Fibroblast of pulmonary artery (primary cell): ENCODE results near the gene BEST1.

Experiments used
- DNase-seq: peaks from one replicate; pipeline ENCODE4 v3.0.0-alpha.2; 2010; ENCODE audit warnings: low read depth
- H3K4me3 ChIP-seq: replicated peaks from 2 replicates; pipeline ENCODE4 v1.5.1; 2011; ENCODE audit warnings: low read depth, mild to moderate bottlenecking, control low read depth, low read length, moderate library complexity
- TF ChIP-seq, protein P1 (sequence below): IDR thresholded peaks from 2 replicates; pipeline ENCODE4 v1.5.1; 2011; ENCODE audit warnings: mild to moderate bottlenecking, control low read depth, low read length, inconsistent platforms; ENCODE audit errors: missing control alignments

The BEST1 gene

DNA sequence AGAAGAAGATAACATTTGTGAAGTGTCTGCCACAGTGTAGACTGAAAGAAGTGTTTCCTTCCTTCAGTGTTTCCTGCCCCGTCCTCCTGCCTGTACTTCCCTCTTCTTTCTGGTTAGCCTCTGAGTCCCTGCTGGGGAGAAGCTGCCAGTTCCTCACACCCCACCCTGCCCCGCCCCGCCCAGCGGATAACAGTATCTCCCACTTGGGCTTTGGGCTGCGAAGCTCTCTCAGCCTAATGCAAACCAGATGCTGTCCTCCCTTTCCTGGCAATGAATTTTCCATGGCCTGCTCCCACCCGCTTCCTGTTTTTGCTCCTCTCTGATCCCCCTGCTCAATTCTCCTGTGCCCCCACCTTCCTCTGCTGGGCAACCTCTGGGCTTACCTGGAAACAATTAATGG lies 27.6 kb upstream of the BEST1 start:
- H3K4me3 ChIP-seq = no peak overlapping the region
- TF ChIP-seq, protein P1, sequence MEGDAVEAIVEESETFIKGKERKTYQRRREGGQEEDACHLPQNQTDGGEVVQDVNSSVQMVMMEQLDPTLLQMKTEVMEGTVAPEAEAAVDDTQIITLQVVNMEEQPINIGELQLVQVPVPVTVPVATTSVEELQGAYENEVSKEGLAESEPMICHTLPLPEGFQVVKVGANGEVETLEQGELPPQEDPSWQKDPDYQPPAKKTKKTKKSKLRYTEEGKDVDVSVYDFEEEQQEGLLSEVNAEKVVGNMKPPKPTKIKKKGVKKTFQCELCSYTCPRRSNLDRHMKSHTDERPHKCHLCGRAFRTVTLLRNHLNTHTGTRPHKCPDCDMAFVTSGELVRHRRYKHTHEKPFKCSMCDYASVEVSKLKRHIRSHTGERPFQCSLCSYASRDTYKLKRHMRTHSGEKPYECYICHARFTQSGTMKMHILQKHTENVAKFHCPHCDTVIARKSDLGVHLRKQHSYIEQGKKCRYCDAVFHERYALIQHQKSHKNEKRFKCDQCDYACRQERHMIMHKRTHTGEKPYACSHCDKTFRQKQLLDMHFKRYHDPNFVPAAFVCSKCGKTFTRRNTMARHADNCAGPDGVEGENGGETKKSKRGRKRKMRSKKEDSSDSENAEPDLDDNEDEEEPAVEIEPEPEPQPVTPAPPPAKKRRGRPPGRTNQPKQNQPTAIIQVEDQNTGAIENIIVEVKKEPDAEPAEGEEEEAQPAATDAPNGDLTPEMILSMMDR = no peak
- DNase-seq = peak; percentile 85

DNA sequence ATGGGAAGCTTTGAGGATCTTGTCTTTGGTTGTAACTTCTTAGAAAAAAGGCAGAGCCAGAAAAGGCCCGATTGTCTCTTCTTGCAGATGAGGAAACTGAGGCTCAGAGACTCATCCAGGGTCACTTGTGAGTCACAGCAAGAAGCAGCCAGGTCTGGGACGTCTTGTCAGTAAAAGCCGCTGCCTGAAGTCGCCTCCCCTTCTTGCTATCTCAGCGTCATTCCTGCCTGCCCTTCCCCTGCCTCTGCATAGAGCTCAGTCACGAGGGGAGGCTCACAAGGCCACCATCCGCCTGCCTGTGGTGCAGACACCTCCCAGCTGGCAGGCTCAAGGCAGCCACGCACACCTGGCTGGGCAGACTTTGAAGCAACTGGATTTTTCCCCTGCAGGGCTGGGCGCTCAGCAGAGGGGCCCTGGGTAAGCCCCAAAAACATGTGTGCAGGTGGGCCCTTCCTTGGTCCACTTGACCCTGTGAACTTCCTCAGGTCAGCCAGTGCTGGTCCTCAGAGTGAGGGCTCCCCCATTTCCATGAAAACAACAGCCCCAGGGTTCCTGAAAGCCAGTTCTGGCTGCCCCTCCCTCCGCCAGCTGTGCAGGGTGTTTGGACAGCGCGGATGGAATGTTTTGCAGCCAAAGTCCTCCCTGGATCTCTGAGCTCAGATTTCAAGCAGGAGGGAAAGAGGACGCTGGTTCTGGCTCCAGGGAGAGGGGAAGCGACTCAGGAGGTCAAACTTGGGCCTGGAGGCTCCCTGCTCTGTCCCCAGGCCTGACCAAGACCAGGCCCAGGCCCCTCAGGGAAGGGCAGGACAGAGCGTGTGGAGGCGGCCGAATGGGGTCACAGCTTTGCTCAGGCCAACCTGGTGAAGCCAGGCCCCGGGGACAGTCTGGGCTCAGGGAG lies 26.7 kb upstream of the BEST1 start:
- no peak overlapping the region for H3K4me3 ChIP-seq
- peak; percentile 84 for DNase-seq
- TF ChIP-seq, protein P1 = no peak

DNA sequence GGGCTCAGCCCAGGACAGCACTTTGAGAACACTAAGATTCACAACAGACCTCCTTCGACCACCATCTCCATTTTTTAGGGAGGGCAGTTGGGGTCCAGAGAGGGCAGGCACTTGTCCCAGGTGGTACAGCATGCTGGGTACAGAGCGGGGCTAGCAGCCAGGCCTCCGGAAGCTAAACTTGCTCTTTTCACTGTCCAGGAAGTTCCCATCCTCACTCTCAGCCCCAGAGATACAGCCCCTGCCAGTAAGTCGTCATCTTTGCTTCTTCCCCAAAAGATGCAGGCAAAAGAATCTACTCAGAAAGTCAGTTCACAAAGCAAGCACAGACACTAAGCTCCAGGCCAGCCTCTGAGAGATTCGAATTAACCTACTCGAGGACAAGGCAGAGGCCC lies 26.1 kb upstream of the BEST1 start:
- no peak for DNase-seq
- H3K4me3 ChIP-seq = no peak overlapping the region
- TF ChIP-seq, protein P1 = no peak

DNA sequence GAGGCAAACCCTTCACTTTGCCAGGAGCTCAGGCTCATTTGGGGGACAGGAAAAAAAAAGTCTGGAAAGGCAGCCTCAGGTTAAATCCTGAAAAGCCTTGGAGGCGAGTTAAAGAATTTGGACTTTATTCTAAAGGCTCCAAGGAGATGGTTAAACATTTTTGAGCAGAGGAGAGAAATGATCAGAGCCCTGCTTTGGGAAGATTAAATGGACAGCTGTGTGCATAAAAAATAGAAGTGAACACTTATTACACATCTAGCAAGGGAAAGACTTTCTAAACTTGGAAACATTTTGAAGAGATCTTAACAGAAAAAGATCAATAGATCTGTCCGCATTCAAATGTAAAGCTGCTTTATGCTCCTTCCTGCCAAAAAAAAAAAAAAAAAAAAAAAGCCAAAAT lies 24.4 kb upstream of the BEST1 start:
- H3K4me3 ChIP-seq = no peak overlapping the region
- DNase-seq = no peak
- TF ChIP-seq, protein P1 = no peak

GRCh38 chr11:61926235-61926634 lies 23.9 kb upstream of the BEST1 start:
- TF ChIP-seq, protein P1 = no peak
- no peak for DNase-seq
- no peak overlapping the region for H3K4me3 ChIP-seq

GRCh38 chr11:61927501-61927900 lies 22.6 kb upstream of the BEST1 start:
- TF ChIP-seq, protein P1 = no peak
- DNase-seq = no peak
- H3K4me3 ChIP-seq = no peak overlapping the region

DNA sequence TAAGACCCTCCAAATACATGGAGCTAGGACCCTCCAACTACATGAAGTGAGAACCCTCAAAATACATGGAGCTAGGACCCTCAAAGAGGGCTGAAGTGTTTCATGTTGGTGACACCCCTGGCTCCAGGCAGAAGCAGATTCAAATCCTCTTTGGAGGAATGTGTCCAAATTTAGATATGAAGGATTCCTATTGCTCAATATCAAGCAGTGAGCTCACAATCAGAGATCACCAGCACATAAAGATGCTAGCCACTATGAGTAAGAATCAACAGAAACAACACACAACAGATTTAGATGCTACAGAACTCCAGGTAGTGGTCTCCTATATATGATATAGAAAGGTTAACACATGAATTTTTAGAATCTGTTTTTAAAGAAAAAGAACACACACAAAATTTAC lies 21.5 kb upstream of the BEST1 start:
- H3K4me3 ChIP-seq = no peak overlapping the region
- TF ChIP-seq, protein P1 = no peak
- DNase-seq = no peak
